Measurements from ENCODE around the gene CTSW.

Gene CTSW

GRCh38 chr11:65906602-65907001, 27.0 kb downstream of the CTSW start:
- no peak for DNase-seq

- no peak for DNase-seq
Observed at GRCh38 chr11:65907878-65908277, 28.2 kb downstream of the CTSW start.

DNA sequence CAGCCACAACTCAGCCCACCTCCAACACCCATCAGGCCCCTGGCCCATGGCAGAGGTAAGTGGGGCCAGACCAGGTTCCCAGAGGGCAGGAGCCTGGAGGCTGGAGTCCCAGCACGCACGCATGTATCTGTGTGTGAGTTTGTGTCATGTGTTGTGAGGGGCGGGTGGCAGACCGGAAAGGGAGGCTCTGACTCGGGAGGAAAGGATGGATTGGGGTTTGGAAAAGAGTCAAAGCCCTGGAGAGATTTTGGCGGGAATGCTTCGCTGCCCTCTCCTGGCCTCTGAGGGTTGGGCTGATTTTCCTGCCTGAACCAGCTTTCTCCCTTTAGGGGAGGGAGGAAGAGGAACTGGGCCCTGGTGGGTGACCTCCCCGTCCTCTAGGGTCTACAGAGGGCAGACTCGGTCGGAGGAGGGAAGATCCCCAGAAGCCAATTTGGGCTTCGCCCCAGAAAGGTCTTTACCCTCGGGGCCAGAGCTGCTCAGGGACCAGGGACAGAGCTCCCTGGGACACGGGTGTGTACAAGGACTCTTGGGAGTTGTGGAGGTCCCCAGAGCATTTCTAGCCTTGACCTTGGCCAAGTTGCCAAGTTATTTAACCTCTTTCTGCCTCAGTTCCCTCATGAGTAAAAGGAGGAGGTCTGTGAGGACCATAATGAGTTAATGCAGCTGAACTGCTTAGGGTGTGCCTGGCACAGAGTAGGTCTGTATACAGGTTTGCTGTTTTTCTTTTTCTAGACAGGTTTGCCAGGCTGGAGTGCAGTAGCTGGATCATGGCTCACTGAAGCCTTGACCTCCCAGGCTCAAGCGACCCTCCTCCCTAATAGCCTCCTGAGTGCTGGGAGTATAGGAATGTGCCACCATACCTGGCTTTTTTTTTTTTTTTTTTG, 32.3 kb downstream of the CTSW start:
- DNase-seq, result peak; percentile 46 to 61

DNA sequence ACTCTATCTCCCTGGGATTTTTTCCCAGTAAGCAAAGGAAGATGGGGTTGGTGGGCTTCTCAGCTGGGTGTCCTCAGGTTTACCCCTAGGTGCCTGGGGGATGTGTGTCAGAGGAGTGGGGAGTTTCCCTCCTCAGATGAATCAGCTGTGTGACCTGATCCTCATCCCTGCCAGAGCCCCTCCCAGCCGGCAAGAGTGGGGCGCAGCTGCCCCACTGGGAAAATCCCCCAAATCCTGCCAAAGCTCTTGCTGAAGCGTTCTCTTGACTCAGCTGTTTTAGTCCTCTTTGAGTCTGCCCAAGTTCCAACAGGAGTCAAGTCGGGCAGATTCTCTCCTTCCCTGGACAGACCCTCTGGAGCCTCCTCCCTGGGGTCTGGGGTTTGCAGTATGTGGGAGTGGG, 33.2 kb downstream of the CTSW start:
- no peak for DNase-seq

DNA sequence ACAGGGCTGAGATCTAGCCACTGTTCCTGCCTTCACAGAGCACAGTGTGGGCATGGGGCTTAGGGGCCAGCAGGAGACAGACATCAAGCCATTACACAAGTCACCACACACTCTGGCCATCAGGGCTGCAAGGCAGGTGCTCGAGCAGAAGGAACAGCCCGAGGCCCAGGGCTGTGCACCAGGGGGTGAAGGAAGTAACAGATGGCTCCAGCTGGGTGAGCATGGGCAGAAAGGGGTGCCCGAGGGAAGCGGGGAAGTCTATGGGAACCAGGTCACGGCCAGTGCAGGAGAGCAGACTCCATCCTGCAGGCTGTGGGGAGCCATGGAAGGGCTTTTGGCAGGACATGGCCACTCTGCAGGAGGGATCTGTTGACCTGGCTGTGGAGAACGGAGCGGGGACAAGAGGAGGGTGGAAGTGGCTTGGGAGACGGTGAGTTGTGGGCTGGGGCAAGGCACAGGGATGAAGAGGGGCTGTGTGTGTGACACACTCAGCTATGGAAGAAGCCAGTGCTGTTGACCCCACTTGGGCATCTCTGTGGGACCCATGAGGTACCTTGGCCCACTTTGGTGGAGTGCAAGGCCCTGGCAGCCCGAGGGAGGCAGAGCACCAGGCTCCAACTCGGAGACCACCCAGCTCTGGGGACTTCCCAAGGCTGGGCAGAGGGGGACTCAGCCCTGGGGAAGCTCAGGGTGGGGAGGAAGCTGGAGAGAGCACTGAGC, 35.6 kb downstream of the CTSW start:
- no peak for DNase-seq

GRCh38 chr11:65915821-65916251, 36.2 kb downstream of the CTSW start:
- DNase-seq, result no peak

DNA sequence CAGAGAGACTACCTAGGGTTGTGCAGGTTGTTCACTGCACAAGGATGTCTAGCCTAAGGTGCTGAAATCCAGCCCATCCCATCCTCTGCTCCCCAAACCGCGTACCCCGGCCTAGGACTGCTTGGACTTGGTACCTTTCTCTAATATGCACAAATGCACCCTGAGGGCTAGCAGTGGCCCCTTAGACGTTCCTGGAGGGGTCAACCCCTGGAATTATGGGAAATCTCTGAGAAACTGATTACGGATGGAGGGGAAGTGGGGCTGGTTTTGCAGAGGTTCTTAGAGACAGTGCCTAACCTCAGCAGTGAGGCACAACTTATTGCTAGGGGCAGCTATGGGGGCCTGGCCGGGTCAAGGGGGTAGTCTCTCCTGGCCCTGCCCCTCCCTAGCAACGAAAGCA, 36.8 kb downstream of the CTSW start:
- no peak for DNase-seq

GRCh38 chr11:65917077-65917433, 37.4 kb downstream of the CTSW start:
- no peak for DNase-seq

DNA sequence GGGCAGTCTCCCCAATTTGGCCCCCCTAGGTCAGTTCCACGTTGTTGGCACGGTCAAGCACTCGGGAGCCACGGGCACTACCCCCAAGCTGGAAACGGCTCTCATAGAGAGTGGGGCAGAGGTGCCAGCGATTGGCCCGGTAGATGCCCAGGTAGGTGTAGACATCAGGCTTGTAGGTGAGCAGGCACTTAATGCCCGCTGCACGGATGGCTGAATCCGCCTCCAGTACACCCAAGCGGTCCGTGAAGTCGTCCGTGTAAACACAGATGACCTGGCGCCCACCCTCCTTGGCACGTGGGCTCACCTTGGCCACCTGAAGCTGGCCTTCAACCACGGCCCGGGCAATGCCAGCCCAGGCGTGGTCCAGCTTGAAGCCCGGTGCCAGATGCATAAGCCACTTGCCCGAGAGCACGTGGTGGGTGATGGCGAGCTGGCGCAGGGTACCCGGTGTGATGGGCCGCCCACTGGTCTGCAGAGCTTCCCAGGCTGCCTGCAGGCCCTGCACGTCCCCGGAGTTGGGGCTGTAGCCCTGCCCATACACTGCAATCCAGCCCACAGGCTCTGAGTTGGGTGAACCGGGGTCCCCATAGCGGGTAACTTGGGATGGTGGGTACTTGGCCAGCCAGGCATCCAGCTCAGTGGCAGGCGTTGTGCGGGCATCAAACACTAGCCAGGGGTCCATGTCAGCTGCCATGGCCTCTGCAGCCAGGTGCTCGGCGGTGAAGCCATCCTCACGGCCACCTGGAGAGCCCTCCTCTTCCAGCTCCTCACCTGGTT, 38.0 kb downstream of the CTSW start:
- DNase-seq, result no peak

- peak; percentile 18 to 28 for DNase-seq
Observed at GRCh38 chr11:65918211-65919140, 38.8 kb downstream of the CTSW start, which contains the start of gene C11orf68. C11orf68 (minus strand) TSS chr11:65919062; CDS start chr11:65919031, 31 bp downstream.

DNA sequence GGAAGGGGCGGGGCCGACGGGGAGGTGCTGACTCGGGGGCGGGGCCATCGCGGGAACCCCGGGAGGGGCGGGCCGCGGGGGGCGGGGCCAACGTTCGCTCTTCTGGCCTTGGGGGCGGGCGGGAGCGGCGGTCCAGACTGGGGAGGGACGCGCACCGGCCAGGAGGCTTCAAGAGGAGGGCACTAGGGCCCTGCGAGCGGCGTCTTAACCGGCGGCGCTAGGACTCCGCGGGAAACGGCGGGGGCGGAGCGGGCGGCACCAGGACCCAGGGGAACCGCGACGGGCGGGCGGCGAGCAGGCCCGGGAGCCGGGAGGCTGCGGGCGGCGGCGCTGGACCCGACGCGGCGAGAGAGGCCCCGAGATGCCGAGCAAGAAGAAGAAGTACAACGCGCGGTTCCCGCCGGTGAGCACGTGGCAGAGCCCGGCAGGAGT, 39.5 kb downstream of the CTSW start, which contains the start of gene DRAP1:
Gene DRAP1 (plus strand): TSS at position 286 of the 432 bp plus-strand sequence. CDS start 76 bp downstream, at position 362.
- peak; percentile 97 for DNase-seq

- no peak for DNase-seq
Observed at GRCh38 chr11:65919573-65920371, 40.1 kb downstream of the CTSW start.

DNA sequence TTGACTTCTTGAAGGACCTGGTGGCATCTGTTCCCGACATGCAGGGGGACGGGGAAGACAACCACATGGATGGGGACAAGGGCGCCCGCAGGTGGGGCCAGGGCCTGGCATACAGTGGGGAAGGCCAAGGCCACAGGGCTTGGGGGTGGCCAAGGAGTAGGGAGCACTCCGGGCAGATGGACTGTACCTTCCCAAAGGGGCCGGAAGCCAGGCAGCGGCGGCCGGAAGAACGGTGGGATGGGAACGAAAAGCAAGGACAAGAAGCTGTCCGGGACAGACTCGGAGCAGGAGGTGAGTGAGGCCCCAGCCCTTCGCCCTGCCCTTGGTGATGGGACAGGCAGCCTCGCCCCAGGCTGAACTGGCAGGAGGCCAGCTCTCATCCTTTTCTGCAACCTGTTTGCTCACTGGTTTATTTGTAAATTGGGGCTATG, 40.8 kb downstream of the CTSW start:
- no peak for DNase-seq

GRCh38 chr11:65921033-65921555, 41.5 kb downstream of the CTSW start:
- DNase-seq, result no peak

- DNase-seq, result no peak
Observed at GRCh38 chr11:65921876-65922275, 42.2 kb downstream of the CTSW start.

DNA sequence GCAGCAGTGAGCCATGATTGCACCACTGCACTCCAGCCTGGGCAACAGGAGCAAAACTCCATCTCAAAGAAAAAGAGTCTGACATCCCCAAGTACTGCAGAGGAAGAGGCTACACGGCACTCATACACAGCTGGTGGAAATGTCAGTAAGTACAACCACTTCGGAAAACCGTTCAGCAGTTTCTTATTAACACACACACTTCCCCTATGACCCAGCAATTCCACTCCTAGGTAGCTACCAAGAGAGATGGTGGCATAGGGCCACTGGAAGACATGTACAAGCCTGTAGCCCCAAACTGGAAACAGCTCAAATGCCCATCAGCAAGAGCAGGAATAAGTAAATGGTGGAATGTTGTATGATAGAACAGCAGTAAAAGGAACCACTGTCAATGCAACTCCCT, 42.9 kb downstream of the CTSW start:
- DNase-seq, result no peak

DNA sequence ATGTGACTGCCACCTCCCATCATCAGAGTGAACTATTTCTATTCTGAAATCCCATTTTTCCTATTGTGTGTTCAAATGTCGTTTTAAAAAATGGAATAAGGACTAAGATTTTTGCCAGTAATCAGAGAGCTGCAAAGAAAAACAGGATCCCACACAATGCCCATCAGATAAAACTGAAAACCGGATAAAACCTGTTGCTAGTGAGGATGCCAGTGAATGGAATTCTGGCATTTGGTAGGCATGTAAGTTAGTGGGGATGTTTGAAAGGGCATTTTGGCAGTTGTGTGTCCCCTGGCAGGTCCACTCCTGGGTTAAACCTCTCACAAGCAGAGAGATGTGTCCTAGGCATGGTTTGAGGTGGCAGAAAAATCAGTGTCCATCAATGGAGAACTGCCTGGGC, 45.8 kb downstream of the CTSW start:
- no peak for DNase-seq

- no peak for DNase-seq
Observed at GRCh38 chr11:65927904-65928397, 48.3 kb downstream of the CTSW start.

- DNase-seq, result no peak
Observed at GRCh38 chr11:65928667-65929066, 49.0 kb downstream of the CTSW start.

DNA sequence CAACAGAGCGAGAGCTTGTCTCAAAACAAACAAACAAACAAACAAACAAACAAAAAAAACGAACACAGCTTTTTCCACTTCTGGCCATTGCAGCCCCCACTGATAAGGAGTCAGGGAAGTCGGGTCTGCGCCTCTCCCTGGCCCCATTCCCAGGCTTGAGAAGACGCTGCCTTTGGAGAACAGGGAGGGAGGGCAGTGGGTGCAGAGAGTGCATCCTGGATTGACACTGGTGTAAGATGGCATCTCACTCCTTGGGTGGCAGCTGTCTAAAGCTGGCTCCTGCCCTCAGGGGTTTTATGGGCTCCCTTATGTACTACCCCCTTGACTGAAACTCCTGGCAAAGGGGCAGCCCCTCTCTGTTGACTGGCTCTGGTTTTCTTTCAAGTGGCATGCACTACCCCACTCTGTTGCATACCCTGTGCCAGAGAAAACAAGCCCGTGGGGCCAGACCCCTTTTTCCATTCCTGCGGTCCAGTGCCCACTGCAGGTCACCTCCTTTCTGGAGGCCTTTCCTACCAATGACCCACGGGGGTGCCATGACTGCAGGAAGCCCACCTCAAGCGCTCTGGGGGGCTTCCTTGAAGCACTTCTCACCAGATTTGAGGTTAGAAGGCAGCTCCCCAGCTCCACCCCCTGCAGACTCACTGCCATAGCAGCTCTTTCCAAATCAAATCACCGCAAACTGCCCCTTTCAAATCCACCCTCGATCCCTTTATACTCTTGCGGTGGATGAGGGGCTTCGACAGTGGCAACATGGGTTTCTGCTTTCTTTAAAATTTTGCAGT, 52.3 kb downstream of the CTSW start:
- DNase-seq, result no peak

All from NCI-H2081 (cell line).